GM13977 (cell line): ENCODE data around the gene ABCA3.

Experiments used
- DNase-seq: peaks from one replicate; pipeline ENCODE4 v3.0.0; 2012; ENCODE audit warnings: low spot score
- in situ Hi-C: fragments of 300-500 bp; cut with MboI; formaldehyde crosslinking; loops from one replicate; pipeline ENCODE4 v1.12.0; 2022; ENCODE audit warnings: low sequenced_read_pairs, low pct_unique_long_range_greater_than_20kb, mixed read lengths, inconsistent platforms; ENCODE audit not compliant: unreplicated experiment
- TF ChIP-seq, protein P1 (sequence below): IDR thresholded peaks from 2 replicates; pipeline ENCODE4 v1.5.1; 2012; ENCODE audit warnings: mild to moderate bottlenecking, control low read depth; ENCODE audit not compliant: insufficient read depth; ENCODE audit errors: extremely low read depth, missing control alignments

ABCA3 gene

GRCh38 chr16:2383501-2383900 lies 43.0 kb upstream of the ABCA3 start:
- in situ Hi-C loops: no loop called here
- TF ChIP-seq, protein P1, sequence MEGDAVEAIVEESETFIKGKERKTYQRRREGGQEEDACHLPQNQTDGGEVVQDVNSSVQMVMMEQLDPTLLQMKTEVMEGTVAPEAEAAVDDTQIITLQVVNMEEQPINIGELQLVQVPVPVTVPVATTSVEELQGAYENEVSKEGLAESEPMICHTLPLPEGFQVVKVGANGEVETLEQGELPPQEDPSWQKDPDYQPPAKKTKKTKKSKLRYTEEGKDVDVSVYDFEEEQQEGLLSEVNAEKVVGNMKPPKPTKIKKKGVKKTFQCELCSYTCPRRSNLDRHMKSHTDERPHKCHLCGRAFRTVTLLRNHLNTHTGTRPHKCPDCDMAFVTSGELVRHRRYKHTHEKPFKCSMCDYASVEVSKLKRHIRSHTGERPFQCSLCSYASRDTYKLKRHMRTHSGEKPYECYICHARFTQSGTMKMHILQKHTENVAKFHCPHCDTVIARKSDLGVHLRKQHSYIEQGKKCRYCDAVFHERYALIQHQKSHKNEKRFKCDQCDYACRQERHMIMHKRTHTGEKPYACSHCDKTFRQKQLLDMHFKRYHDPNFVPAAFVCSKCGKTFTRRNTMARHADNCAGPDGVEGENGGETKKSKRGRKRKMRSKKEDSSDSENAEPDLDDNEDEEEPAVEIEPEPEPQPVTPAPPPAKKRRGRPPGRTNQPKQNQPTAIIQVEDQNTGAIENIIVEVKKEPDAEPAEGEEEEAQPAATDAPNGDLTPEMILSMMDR: no peak
- DNase-seq: no peak

- no peak for DNase-seq
- in situ Hi-C loops: no loop called here
- TF ChIP-seq, protein P1: no peak
Measured at GRCh38 chr16:2374644-2375043, 34.1 kb upstream of the ABCA3 start.

GRCh38 chr16:2373176-2373575 lies 32.6 kb upstream of the ABCA3 start:
- TF ChIP-seq, protein P1: no peak
- in situ Hi-C loops: no loop called here

GRCh38 chr16:2372684-2373083 lies 32.2 kb upstream of the ABCA3 start:
- DNase-seq: no peak
- TF ChIP-seq, protein P1: no peak
- in situ Hi-C loops: no loop called here

More at GRCh38 chr16:2373176-2373575, 32.6 kb upstream of the ABCA3 start:
- DNase-seq: no peak

DNA sequence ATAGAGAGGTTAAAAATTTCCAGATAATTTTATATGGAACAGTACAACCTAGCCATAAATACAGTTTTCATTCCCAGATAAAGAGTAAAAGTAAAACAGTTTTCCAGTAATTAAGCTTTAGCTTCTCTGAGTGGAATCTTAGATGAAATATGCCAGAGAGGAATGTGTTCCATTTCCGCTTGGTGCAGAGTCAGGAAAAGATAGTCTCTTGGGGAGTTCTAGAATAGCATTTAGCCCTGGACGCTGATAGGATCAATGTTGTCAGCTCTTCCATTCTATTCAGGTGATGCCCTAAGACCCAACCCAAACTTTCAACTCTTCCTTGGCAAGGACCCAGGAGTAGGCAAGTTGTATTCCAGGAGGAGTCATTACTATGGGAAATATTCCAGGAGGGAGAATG lies 30.9 kb upstream of the ABCA3 start:
- TF ChIP-seq, protein P1: no peak
- DNase-seq: no peak
- in situ Hi-C loops: no loop called here

DNA sequence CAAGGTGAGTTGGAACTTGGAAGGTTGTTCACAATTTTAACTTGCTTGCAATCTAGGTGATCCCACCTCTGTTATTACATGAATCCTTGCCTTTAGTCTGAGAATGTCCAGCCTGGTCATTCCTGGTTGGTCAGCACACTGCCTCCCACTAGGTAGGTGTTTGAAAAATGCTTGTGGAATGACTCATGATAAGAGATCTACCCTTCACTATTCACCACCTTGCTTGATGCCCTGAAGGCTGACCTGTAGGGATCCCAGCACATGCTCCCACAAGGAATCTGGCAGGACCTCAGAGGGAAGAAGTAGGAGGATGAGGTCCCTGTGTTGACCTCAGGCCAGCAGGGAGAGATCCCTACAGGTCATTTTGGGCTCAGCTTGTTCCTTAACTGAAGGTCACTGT lies 30.2 kb upstream of the ABCA3 start:
- no peak for DNase-seq
- in situ Hi-C loops: no loop called here
- TF ChIP-seq, protein P1: no peak
